Activated T-cell treated with anti-CD3 and anti-CD28 coated beads, Interleukin-2, amount 50 U/mL, for 1 hour (primary cell): ENCODE results near the gene PLD5.
"Not testable (repeated sequence)": the region's sequence is repeated elsewhere in the genome, so short reads cannot be mapped to it uniquely, and the experiment has no call there.

Source experiments
- DNase-seq: peaks from one replicate; pipeline ENCODE4 v3.0.0-alpha.2; 2020

Gene PLD5

GRCh38 chr1:242133796-242134195 lies 390.7 kb downstream of the PLD5 start:
- no peak for DNase-seq

GRCh38 chr1:242133351-242133750 lies 391.1 kb downstream of the PLD5 start:
- no peak for DNase-seq

- DNase-seq = no peak
Observed at GRCh38 chr1:242132121-242132817, 392.2 kb downstream of the PLD5 start.

GRCh38 chr1:242128951-242129502 lies 395.5 kb downstream of the PLD5 start:
- DNase-seq = no peak

GRCh38 chr1:242120432-242120831 lies 404.1 kb downstream of the PLD5 start:
- DNase-seq = no peak

GRCh38 chr1:242100921-242101320 lies 423.6 kb downstream of the PLD5 start:
- DNase-seq = no peak

- DNase-seq = not testable (repeated sequence)
Observed at GRCh38 chr1:242097283-242097682, 427.2 kb downstream of the PLD5 start.

GRCh38 chr1:242093116-242093515 lies 431.4 kb downstream of the PLD5 start:
- DNase-seq = no peak

GRCh38 chr1:242089911-242090310 lies 434.6 kb downstream of the PLD5 start:
- no peak for DNase-seq

GRCh38 chr1:242088875-242089274 lies 435.6 kb downstream of the PLD5 start:
- DNase-seq = no peak

- no peak for DNase-seq
Observed at GRCh38 chr1:242086706-242087105, 437.8 kb downstream of the PLD5 start.

- no peak for DNase-seq
Observed at GRCh38 chr1:242086093-242086492, 438.4 kb downstream of the PLD5 start.

GRCh38 chr1:242083742-242084141 lies 440.8 kb downstream of the PLD5 start:
- DNase-seq = no peak

GRCh38 chr1:242081446-242081845 lies 443.1 kb downstream of the PLD5 start:
- DNase-seq = no peak

GRCh38 chr1:242065813-242066212 lies 458.7 kb downstream of the PLD5 start:
- no peak for DNase-seq

- DNase-seq = no peak
Observed at GRCh38 chr1:242062271-242062670, 462.2 kb downstream of the PLD5 start.

- DNase-seq = no peak
Observed at GRCh38 chr1:242059976-242060375, 464.5 kb downstream of the PLD5 start.

GRCh38 chr1:242058582-242058981 lies 465.9 kb downstream of the PLD5 start:
- DNase-seq = not testable (repeated sequence)

GRCh38 chr1:242058181-242058580 lies 466.3 kb downstream of the PLD5 start:
- not testable (repeated sequence) for DNase-seq

GRCh38 chr1:242057745-242058115 lies 466.8 kb downstream of the PLD5 start:
- DNase-seq = no peak

- no peak for DNase-seq
Observed at GRCh38 chr1:242056988-242057744, 467.3 kb downstream of the PLD5 start.

GRCh38 chr1:242055749-242056320 lies 468.7 kb downstream of the PLD5 start:
- no peak for DNase-seq

- no peak for DNase-seq
Observed at GRCh38 chr1:242043165-242043564, 481.3 kb downstream of the PLD5 start.

- DNase-seq = no peak
Observed at GRCh38 chr1:242034392-242034791, 490.1 kb downstream of the PLD5 start.
